Lung microvascular endothelial cell (primary cell): ENCODE results near the gene GRID1. TPM values are rescaled to one million over a fixed set of nuclear protein-coding genes. Genes with fewer than 3 reads are reported as not detected.
"Not testable (repeated sequence)": the region's sequence is repeated elsewhere in the genome, so short reads cannot be mapped to it uniquely, and the experiment has no call there.

Experiments used
- DNase-seq, 2 donors: peaks; one replicate each; pipeline versions ENCODE4 v3.0.0 to v3.0.0-alpha.2; 2010; ENCODE audit warnings: low read depth in 2 of 2
- total RNA-seq: library from RNA; depleted of rRNA; stranded (reverse); fragments of >200 nt; gene quantifications from 2 replicates; pipeline ENCODE4 v1.2.1, GENCODE V29; 2014

Gene GRID1
- total RNA-seq, 1 donor from 2014 or later, result not detected

DNA sequence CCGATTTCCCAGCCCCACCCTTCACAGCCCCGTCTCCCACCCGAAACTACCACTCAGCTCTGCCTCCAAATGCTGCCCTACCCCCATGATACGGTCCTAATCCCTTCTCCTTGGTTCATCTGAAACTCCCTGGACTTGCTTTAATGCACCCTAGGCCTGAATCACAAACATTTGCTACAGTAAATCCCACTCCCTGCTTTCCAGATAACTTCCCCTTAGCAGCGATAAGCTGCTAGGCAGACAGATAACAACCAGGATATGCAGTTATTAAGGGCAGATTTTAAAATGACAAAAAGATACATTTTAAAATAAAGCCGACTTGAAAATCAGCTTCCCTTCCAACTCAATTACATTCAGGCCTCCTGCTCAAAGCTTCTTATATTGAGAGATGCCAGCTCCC, 514.7 kb downstream of the GRID1 start:
- no peak for DNase-seq

DNA sequence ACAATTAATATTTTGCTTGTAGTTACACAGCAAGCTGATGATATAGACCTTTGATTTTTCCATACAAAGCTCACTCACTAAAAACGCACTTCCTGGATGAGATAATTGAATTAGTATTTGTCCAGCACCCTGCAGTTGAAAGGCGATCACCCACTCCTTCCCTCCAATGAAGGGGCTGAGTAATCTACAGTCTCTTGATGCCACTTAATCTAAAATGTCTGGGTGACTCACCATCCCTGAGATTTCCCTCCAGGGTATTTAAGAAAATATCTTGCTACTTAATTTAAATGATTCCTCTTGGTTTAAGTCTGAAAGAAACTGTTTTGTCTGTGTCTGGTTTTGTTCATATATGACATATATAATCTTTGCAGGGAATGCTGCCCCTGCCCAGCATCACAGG, 515.3 kb downstream of the GRID1 start:
- DNase-seq, result no peak

DNA sequence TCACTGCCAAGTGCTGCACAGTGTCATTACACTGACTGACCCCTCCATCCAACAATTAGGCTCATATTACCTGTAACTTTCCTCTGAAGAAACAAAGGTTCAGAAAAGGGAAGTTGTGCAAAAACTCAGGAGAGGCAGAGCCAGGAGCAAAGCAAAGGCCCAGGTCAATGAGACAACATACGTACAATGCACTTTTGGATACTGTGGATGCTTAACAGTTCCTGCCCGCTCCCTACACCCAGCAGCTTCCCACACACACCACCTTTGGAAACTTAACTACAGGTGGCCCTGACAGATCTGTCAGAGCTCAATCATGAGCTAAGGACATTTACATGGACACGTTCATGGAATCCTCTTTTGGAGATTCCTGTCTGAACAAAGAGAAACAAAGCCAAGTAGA, 515.9 kb downstream of the GRID1 start:
- DNase-seq, result no peak

DNA sequence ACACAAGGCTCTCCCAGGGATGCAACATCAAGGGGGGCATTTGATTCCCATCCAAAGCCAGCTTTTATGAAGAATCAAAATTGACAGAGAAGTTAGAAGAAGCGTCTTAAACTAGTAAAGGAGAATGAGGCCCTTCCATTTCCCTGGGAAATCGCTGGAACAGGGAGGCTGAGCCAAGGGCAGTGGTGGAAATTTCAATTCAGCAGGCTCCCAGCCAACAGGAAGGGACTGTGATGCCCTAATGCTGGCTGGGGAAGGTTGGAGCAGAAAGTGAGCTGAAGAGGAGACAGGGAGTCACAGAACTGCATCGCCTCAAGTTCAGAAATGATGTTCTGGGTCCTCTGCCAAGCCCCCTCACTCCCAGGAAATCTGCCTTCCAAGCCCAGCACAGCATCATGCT, 517.3 kb downstream of the GRID1 start:
- no peak for DNase-seq

DNA sequence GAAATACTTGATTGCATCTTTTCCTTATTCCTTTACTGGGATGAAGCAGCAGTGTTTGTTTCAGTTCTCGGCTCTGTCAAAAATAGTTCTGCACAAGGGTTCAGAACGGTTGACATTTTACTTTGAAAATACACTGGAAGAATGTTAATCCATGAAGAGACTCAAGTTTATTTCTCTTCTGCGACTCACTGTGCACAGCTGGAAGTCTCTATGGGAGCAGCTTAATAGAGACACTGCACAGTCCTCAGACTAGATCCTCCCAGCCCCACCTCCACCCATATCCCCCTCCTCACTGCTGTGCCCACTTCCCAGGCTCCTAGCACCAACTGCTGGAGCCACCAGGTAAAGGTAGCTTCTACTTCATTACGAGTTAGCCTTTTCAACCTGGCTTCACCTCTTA, 517.8 kb downstream of the GRID1 start:
- no peak for DNase-seq

DNA sequence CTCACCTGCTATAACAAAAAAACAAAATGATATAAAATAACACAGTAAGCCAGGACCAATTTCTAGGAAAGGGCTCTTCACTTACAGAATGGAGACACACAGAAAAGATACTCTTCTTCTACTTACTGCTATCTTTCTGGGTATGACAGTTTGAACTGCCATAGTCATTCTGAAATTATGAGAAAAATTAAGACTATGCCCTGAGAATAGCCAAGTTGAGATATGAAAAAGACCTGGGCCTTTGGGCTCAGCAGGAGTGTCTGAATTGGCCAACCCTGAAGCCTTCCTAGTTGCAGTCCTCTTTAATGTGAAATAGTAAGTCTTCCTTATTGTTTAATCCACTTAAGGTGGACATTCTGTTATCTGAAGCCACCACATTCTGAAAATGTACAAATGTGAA, 519.5 kb downstream of the GRID1 start:
- no peak for DNase-seq

DNA sequence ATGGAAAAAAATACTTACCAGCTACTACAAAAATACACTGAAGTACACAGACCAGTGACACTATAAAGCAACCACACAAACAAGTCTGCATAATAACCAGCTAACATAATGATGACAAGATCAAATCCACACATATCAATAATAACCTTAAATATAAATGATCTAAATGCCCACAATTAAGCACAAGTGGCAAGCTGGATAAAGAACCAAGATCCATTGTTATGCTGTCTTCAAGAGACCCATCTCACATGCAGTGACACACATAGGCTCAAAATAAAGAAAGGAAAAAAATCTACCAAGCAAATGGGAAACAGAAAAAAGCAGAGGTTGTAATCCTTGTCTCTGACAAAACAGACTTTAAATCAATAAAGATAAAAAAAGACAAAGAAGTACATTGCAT, 527.9 kb downstream of the GRID1 start:
- DNase-seq, result not testable (repeated sequence)

DNA sequence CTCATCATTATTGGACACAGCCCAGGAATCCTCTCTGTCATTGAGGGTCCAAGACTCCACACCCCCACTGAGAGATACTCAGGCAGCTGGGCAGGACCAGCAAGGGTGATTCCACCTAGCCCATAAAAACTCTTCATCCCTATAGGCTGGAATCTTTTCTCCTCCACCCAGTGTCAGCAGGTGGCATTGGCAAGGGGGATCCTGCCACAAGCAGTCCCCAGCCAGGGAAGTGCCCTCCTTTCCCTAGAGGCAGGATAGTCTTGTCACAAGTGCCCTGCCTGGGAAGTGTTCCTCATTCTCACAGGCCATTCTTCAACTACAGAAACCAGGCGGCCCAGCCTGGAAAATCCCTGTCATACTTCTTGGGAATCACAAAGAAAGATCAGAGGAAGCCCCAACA, 533.6 kb downstream of the GRID1 start:
- no peak for DNase-seq

DNA sequence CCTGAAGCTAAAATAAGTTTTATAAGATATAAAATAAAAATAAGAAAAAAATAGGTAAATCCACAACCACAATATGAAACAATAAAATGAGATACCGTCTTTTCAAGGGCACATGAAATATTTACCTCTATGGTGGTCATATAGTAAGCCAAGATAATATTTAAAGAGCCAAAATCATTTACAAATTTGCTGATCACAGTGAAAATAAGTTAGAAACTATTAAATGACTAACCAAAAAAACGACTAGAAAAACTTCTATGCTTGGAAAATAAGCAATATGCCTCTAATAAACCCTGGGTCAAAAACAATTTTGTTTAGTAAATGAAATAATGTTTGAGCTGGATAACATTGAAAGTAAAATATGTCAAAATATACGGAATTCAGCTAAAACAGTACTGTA, 535.2 kb downstream of the GRID1 start:
- no peak for DNase-seq

DNA sequence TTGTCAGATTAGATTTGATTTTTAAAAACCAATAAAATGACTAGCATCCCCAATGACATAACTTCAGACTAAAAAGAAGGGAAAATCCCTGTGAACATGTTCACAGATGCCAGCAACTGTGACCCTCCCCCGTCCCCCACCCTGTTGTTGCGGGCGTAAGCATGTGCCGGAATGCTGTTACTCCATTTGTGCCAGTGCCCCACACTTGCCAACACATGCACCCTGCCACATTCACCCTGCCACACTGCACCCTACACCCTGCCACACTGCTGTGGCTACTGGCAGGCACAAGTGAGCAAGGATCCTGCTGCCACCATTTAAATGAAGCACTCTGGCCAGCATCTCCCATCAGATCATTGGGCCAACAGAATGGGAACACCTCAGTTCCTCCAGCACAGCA, 540.2 kb downstream of the GRID1 start:
- no peak for DNase-seq

DNA sequence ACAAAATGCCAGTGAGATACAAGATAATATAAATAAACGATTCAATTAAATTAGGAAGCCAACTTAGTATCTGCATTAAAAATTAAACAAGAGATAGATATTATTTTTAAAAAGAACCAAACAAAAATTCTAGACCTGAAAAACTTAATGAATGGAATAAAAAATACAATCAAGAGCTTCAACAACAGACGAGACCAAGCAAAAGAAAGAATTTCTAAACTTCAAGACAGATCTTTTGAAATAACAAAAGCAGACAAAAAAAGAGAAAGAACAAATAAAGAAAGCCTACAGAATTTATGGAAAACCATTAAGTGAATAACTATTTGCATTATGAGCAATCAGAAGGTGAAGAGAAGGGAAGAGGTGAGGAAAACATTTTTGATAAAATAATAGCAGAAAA, 555.2 kb downstream of the GRID1 start:
- no peak for DNase-seq

DNA sequence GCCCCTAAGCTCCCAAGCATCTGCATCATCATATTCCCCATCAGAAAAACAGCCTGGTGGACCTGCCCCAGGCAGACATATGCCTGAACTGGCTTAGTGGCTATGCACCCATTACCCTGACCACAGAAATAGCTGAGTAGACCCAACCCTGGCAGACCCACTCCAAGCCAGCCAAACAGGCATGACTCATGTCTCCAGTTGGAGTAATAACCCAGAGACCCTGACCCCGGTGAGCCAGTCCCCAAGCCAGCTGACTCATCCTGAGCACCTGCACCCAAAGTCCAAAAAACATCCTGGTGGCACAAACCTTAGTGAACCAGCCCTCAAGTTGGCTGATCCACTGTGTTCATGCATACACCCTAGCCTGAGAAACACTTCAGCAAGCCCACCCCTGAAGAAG, 555.9 kb downstream of the GRID1 start:
- no peak for DNase-seq

DNA sequence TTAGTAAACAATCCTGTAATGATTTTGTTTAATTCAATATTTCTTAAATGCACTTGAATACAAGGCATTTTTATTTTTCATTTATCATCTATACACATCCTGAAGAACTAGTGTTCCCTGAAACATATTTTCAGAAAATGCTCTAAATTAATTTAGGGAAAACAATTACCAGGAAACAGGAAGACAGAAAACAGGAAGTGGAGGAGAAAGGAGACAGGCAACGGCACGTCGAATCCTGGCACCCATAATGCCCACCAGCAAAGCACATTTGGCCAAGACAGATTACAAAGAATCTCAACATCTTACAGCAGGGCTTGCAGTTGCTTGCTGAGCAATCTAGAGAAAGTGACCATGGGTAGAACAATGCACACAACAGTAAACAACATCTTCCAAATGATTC, 571.1 kb downstream of the GRID1 start:
- no peak for DNase-seq

DNA sequence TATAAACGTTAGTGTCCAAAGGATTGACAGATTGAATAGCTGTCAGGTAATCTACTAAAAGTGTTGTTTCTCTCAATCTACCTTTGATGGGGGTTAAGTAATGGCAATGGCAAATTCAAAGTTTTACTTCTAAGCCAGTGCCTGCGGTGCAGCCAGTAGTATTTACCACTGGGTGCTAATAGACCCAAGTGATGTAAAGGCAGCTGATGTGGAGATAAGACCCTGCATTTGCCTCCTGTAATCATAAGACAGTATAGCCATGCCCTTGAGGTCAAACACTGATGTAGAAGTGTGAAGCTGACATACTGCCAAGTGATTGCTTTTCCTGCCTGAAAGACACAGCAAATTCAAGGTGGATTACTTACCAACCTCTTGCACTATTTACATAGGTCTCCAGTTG, 572.0 kb downstream of the GRID1 start:
- DNase-seq, result no peak

DNA sequence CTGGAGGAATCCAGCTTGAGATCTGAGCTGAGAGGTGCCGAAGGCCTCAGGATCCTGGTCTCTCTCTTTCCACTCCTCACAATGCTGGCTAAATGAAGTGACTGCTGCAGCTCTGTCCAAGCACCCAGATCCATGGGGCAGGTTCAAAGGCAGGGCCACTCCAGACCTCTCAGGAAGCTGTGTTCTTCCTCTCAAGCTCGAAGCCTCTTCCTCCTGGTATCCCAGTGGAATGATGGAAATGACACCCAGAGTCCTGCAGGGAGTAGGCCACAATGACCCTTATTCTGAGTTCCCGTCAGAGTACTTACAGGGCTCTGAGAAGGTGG, 574.1 kb downstream of the GRID1 start:
- no peak for DNase-seq

DNA sequence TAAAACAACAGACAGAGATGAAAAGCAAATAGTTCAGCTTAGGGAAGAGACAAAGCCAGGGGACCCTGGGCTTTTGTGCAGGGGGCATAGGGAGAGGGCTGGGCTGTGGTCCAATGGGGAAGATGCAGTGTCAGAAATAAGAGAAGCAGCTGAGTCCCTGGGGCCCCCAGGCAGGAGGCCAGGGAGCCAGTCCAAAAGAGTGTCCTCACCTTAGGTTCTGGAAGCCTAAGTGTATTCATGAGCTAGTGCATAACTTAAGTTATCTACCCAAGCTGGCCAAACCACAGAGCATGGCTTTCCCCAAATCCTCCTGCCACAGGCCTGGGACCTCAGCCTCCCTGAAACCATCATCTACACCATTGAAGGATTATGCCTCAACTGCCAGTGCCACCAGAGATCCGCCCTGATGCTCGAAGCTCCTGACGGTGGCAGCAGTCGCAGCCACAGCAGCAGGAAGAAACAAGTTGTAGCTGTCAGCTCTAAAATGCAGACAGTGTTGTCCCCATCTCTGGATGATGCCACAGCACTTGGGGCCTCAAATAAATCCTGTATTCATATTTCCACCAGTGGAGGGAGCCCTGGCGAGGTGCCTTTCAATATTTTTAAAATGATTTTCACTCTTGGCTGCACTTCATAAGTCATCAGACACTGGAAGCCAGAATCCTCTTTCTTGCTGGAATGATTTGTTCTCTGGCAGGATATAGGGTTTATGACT, 574.6 kb downstream of the GRID1 start:
- DNase-seq, result peak in 1 of 2 donors; percentile 7

DNA sequence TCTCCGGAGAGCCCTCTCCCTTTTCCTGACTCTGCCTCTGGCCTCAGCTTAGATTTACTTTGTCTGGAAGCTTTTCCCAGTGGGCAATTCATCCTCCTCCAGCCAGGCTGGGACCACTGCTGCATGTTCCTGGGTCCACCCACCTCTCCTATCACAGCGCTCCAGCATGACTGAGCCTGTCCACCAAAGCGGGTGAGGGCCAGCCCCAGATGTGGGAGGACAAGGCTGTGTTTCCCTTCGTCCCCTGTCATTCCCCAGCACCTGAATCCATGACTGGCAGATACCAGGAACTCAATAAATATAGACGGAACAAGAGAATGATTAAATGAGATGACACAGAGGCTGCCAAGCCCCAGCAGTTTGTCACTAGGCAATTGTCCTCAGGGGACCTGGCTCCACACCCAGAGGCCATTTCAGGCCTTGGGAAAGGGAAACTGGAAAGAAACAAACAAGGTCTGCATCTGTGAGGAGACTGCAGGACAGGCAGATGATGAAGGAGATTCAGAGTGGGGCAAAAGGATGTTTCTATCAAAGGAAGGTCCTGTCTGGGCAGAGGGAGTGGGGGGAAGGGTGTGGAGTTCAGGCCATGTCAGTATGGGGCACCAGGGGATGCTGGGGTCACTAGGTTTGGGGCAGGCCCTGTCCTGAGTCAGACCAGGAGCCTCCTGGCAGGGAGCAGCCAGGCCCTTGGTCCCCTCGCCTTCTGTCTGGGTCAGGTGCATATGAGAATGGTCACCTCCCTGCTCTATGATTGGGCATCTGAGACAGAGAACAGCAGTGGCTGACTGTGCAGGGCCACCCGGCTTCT, 576.4 kb downstream of the GRID1 start:
- DNase-seq, result no peak

DNA sequence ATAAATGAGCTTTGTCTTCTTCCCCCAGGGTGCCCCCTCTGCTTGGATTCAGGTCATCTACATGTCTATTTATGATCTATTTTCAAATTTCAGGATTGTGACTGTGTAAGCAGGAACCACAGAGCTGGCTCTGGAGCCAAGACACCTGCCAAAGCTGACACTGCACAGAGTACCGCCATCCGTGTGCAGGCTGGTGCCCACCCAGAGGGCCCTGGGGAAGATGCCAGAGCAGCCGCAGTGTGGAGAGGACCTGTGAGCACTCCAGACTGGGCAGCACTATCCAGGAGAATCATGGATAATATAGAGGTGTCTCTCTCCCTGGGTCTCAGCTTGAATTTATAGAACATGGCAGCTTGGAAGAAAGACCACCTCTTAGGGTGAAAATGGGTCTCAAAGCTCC, 577.5 kb downstream of the GRID1 start:
- no peak for DNase-seq

DNA sequence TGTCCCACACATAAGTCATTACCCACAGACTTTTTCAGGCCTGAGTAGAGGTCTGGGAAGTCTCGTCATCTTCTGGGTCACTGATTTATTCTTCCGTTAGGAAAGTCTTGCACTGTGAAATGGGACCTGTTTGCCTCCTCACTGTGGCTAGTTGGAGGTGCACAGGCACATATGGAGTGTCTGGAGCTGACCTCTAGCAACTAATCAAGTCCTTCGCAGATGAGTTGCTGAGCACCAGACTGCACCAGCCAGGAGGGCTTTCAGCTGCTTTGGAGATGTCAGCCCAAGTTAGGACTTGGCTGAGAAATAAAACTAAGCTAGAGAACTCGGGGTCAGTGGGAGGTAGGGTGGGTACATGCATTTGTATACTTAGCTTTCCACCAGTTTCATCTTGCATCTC, 578.0 kb downstream of the GRID1 start:
- DNase-seq, result no peak

DNA sequence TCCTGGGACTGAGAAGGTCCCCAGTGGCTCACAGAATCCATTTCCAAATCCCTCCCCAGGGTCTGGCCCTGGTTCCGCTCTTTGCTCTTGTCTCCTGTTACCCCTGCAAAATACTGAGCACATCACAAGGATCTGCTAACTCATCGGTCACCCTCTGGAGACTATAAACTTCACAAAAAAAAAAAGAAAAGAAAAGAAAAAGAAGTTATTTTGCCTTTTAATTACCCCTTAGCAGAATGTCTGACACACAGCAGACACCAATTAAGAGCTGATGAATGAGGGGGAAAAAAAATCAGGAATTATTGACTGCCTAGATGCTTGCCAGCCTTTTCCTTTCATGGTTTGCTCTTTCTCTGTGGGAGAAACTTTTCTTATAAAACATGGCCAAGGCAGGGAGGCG, 578.7 kb downstream of the GRID1 start:
- DNase-seq, result no peak

DNA sequence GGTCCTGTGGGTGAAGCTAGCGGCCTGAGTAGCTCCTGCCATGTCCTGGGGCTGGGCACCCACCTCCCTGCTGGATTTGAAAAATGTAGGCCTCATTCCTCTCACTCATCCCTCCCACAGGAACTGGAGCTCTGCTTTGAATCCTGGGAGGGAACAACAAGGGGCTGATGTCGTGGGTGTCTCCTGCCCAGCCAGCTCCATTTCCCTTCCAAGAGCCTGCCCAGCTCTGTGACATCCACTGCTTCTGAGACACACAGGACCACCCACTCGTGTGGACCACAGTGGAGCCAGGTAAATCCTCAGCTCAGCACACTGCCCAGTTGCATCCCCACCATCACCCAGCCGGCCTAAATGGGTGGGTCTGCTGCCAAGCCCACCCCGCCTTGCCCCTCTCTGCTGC, 579.2 kb downstream of the GRID1 start:
- DNase-seq, result no peak

DNA sequence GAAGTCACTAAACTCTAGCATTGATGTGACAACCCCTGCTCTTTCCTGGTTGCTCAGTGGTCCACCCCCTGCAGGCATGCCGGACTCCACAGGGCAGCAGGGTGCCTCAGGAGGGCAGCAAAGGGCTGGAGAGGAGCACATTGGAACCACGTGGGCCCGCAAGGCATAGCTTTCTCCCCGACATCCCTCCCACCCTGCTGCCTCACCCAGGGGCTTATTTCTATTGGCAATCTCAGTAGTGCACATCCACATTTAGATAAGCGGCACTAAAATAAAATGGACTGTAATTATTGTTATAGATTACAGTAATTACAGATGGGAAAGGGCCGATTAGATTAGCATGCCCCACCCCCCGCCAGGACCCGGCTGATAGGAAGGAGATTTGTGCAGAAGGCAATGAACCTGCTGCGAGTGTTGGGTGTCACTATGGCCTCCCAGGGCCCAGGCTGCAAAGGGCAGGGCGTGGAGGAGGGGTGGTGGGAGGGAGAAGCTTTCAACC, 580.1 kb downstream of the GRID1 start:
- no peak for DNase-seq

DNA sequence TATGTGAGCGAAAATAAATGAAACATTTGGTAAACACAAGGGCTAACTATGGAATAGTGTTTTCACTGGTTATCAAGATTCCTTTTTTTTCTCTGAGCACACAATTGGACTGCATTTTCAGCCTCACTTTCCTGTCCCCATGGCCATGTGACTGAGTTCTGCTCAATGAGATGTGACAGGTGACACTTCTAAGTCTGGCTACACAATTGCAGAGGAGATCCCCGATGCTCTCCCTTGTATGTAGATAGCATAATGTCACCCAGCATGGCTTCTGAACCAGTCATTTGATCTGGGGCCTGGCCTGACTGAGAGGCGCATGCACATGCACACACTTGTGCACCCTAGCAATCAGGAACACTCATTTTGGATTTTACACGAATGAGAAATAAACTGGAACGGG, 581.8 kb downstream of the GRID1 start:
- no peak for DNase-seq
